GM18858 (cell line): ENCODE results near the gene KLK3.
"Not testable (repeated sequence)": the region's sequence is repeated elsewhere in the genome, so short reads cannot be mapped to it uniquely, and the experiment has no call there.

Experiments used
- ATAC-seq: cut with Tn5 transposase; IDR thresholded peaks from one replicate; pipeline ENCODE4 v1.9.1; 2021; ENCODE audit not compliant: unreplicated experiment

KLK3 gene

GRCh38 chr19:50859849-50860248 lies 5.1 kb downstream of the KLK3 start:
- ATAC-seq = no peak

GRCh38 chr19:50861010-50861409 lies 6.3 kb downstream of the KLK3 start:
- ATAC-seq = no peak

GRCh38 chr19:50861496-50862286 lies 7.0 kb downstream of the KLK3 start:
- ATAC-seq = no peak

- ATAC-seq = no peak
These were observed 14.8 kb downstream of the KLK3 start for GRCh38 chr19:50869479-50869878.

GRCh38 chr19:50870417-50871089 lies 15.8 kb downstream of the KLK3 start:
- no peak for ATAC-seq

GRCh38 chr19:50873056-50873455 lies 18.3 kb downstream of the KLK3 start, which contains the start of gene KLK2:
Gene KLK2 (plus strand): TSS chr19:50873439. CDS start chr19:50873474, 35 bp downstream.
- ATAC-seq = no peak

GRCh38 chr19:50874211-50874610 lies 19.5 kb downstream of the KLK3 start:
- no peak for ATAC-seq

- ATAC-seq = no peak
These were observed 21.2 kb downstream of the KLK3 start for GRCh38 chr19:50875795-50876422.

GRCh38 chr19:50876456-50876855 lies 21.7 kb downstream of the KLK3 start:
- ATAC-seq = no peak

- no peak for ATAC-seq
These were observed 22.6 kb downstream of the KLK3 start for GRCh38 chr19:50877338-50877737.

GRCh38 chr19:50878851-50879250 lies 24.1 kb downstream of the KLK3 start:
- no peak for ATAC-seq

GRCh38 chr19:50880241-50880640 lies 25.5 kb downstream of the KLK3 start:
- ATAC-seq = no peak

GRCh38 chr19:50882188-50882587 lies 27.5 kb downstream of the KLK3 start:
- no peak for ATAC-seq

- ATAC-seq = no peak
These were observed 34.9 kb downstream of the KLK3 start for GRCh38 chr19:50889638-50890037.

- no peak for ATAC-seq
These were observed 35.9 kb downstream of the KLK3 start for GRCh38 chr19:50890422-50891252.

GRCh38 chr19:50891253-50891625 lies 36.5 kb downstream of the KLK3 start:
- ATAC-seq = no peak

GRCh38 chr19:50893047-50893736 lies 38.5 kb downstream of the KLK3 start:
- no peak for ATAC-seq

GRCh38 chr19:50894478-50895356 lies 40.0 kb downstream of the KLK3 start:
- no peak for ATAC-seq

- ATAC-seq = not testable (repeated sequence)
These were observed 41.4 kb downstream of the KLK3 start for GRCh38 chr19:50896089-50896590.
